ENCODE measurements around the gene CA5B.

- TF ChIP-seq CTCF (IDR thresholded peaks at IDR 0.05; ENCODE audit: low read depth, low read length, poor library complexity, severe bottlenecking), result no peak
- TF ChIP-seq EZH2phosphoT487 (IDR thresholded peaks at IDR 0.05; ENCODE audit: borderline replicate concordance, low read length), result no peak
Observed at GRCh38 chrX:15724911-15725310, 13.2 kb upstream of the CA5B start.

All from DOHH2 (cell line).